KMS-11 (cell line): ENCODE measurements around the gene TMEM245.

Experiments
- H2AFZ ChIP-seq: fragments of 200-600 bp; sonication (generic); 2 replicates; pipeline ENCODE4 v1.6.1; 2016; ENCODE audit warnings: antibody characterized with exemption, mixed run types, low read depth
- H3K27ac ChIP-seq: fragments of 200-600 bp; sonication (generic); 2 replicates; pipeline ENCODE4 v1.6.1; 2016; ENCODE audit warnings: mild to moderate bottlenecking, mixed run types
- H3K27me3 ChIP-seq: fragments of 200-600 bp; sonication (generic); 2 replicates; pipeline ENCODE4 v1.6.1; 2017; ENCODE audit warnings: mild to moderate bottlenecking, low read depth, mixed run types, moderate library complexity; ENCODE audit not compliant: insufficient read depth
- H3K36me3 ChIP-seq: fragments of 200-600 bp; sonication (generic); 2 replicates; pipeline ENCODE4 v1.6.1; 2017; ENCODE audit warnings: mild to moderate bottlenecking, mixed run types; ENCODE audit not compliant: insufficient read depth
- H3K4me1 ChIP-seq: fragments of 200-600 bp; sonication (generic); 2 replicates; pipeline ENCODE4 v1.6.1; 2016; ENCODE audit warnings: mild to moderate bottlenecking, low read depth, mixed run types; ENCODE audit not compliant: poor library complexity, severe bottlenecking
- H3K4me2 ChIP-seq: fragments of 200-600 bp; sonication (generic); 2 replicates; pipeline ENCODE4 v1.7.0; 2016; ENCODE audit warnings: mild to moderate bottlenecking, mixed run types
- H3K4me3 ChIP-seq: fragments of 200-600 bp; sonication (generic); IDR thresholded peaks from 2 replicates; pipeline ENCODE4 v1.6.1; 2017; ENCODE audit warnings: low read depth, low read length, mixed read lengths; ENCODE audit not compliant: insufficient read depth
- H3K79me2 ChIP-seq: fragments of 200-600 bp; sonication (generic); 2 replicates; pipeline ENCODE4 v1.6.1; 2016; ENCODE audit warnings: low read depth, mixed run types; ENCODE audit not compliant: insufficient read depth
- H3K9ac ChIP-seq: fragments of 200-600 bp; sonication (generic); 2 replicates; pipeline ENCODE4 v1.6.1; 2016; ENCODE audit warnings: mild to moderate bottlenecking, mixed run types
- H4K20me1 ChIP-seq: fragments of 200-600 bp; sonication (generic); 2 replicates; pipeline ENCODE4 v1.6.1; 2016; ENCODE audit warnings: mild to moderate bottlenecking, mixed run types; ENCODE audit not compliant: insufficient read depth
- TF ChIP-seq, protein P1 (sequence below): fragments of 200-600 bp; sonication (generic); conservative IDR thresholded peaks from 2 replicates; pipeline ENCODE4 v1.6.1; 2017; ENCODE audit warnings: low read depth, mild to moderate bottlenecking, antibody characterized with exemption, low read length, moderate library complexity, mixed read lengths

TMEM245 gene

DNA sequence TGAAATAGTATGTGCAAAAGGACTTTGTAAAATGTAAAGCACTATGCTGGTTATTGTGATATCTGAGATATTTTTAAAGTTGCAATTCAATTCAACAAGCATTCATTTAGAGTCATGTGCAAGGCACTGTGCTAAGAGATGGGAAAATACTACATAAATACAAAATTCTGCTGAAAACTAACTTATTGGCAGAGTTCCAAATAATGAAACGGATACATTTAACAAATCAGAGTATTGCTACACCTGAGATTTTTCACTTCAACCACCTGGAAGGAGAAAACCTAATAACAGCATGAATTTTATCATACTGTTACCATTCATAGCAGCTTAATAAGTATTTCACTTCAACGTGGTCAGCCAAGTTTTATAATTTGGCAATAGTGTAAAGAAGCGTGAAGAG is 100.3 kb downstream of the TMEM245 start:
- no peak overlapping the region for H3K4me3 ChIP-seq
- H2AFZ ChIP-seq, result no peak overlapping the region
- H3K36me3 ChIP-seq, result no peaks in the 10 kb centered on the region
- no peaks in the 10 kb centered on the region for H3K27me3 ChIP-seq
- H3K4me2 ChIP-seq, result no peak overlapping the region
- no peaks in the 10 kb centered on the region for H4K20me1 ChIP-seq
- no peak overlapping the region for H3K9ac ChIP-seq
- TF ChIP-seq, protein P1, sequence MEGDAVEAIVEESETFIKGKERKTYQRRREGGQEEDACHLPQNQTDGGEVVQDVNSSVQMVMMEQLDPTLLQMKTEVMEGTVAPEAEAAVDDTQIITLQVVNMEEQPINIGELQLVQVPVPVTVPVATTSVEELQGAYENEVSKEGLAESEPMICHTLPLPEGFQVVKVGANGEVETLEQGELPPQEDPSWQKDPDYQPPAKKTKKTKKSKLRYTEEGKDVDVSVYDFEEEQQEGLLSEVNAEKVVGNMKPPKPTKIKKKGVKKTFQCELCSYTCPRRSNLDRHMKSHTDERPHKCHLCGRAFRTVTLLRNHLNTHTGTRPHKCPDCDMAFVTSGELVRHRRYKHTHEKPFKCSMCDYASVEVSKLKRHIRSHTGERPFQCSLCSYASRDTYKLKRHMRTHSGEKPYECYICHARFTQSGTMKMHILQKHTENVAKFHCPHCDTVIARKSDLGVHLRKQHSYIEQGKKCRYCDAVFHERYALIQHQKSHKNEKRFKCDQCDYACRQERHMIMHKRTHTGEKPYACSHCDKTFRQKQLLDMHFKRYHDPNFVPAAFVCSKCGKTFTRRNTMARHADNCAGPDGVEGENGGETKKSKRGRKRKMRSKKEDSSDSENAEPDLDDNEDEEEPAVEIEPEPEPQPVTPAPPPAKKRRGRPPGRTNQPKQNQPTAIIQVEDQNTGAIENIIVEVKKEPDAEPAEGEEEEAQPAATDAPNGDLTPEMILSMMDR, result no peak
- no peaks in the 10 kb centered on the region for H3K79me2 ChIP-seq
- no peak overlapping the region for H3K27ac ChIP-seq
- H3K4me1 ChIP-seq, result no peaks in the 10 kb centered on the region

DNA sequence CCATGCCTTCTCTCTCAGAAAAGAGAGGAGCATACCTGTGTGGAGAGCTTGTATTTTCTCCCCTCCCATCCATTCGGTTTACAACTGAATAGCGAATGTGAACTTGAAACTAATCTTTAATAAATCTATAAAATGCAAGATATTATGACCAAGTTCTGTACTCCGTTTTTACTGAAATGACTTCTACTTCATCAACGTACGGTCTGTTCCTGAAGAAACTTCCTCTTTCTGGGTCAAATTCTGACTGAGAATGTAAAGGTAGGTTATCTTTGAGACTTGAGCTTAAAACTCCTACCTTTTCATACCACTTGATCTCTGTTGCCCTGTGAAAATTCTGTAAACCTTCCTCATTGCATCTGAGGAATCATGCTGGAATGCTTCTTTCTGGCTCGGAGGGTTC is 102.3 kb downstream of the TMEM245 start:
- Histone ChIP-seq H3K4me2 (no peak overlapping the region), H3K4me3 (no peak overlapping the region), H3K9ac (no peak overlapping the region), H2AFZ (no peak overlapping the region), H4K20me1 (no peaks in the 10 kb centered on the region), H3K36me3 (no peaks in the 10 kb centered on the region), H3K27me3 (no peaks in the 10 kb centered on the region), H3K27ac (no peak overlapping the region), H3K79me2 (no peaks in the 10 kb centered on the region), H3K4me1 (peaks cover 3% of the 10 kb centered on the region)
- TF ChIP-seq, protein P1, result no peak

DNA sequence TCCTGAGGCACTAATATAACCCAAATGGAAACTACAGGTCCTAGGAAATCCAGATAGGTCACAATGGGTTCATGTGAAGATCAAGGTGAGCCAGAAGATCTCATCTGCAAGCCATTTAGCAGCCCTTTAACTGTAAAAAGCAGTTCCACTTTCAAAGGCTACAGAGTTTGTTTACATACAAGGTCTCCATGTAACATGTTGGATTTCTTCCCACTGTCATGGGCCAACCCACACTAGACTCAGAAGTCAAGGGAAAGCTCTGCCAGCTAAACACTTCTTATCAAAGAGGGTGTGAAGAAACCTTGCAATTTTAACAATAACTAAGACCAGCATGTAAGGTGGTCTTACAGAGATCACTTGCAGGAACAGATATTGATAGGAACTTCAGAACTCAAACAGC is 102.7 kb downstream of the TMEM245 start:
- Histone ChIP-seq H3K27ac (no peak overlapping the region), H3K27me3 (no peaks in the 10 kb centered on the region), H3K4me3 (no peak overlapping the region), H3K79me2 (peaks cover 1% of the 10 kb centered on the region; the same call in 1 of the 2 replicates), H3K4me1 (peaks cover 4% of the 10 kb centered on the region), H2AFZ (no peak overlapping the region), H4K20me1 (no peaks in the 10 kb centered on the region), H3K4me2 (no peak overlapping the region), H3K9ac (no peak overlapping the region), H3K36me3 (no peaks in the 10 kb centered on the region)
- TF ChIP-seq, protein P1, result no peak

DNA sequence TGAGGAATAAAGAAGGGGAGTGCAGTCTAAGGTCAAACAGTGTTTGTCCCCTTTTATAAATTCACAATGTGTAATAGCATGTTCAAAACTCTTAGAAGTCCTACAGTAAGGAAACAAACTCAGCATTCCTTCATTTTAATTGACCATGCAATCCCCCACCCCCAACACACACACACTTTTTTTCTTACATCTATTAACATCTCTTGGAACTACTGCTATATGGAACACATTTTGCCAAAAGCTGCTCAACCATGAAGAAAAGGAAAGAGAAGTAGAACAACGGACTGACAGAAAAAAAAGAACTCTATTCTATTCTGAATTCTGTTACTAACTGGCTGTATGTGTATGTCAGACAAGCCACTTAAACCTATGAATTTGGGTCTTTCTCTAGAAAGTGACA is 103.6 kb downstream of the TMEM245 start:
- peaks cover 11% of the 10 kb centered on the region; the same call in 1 of the 2 replicates for H3K79me2 ChIP-seq
- H4K20me1 ChIP-seq, result no peaks in the 10 kb centered on the region
- no peak overlapping the region for H3K4me2 ChIP-seq
- no peak overlapping the region for H3K27ac ChIP-seq
- no peak overlapping the region for H2AFZ ChIP-seq
- no peak overlapping the region for H3K9ac ChIP-seq
- H3K4me1 ChIP-seq, result peaks cover 13% of the 10 kb centered on the region
- TF ChIP-seq, protein P1, result no peak
- H3K27me3 ChIP-seq, result no peaks in the 10 kb centered on the region
- H3K36me3 ChIP-seq, result no peaks in the 10 kb centered on the region
- no peak overlapping the region for H3K4me3 ChIP-seq
